ENCODE results near the gene GPALPP1.
"Not testable (repeated sequence)": the region's sequence is repeated elsewhere in the genome, so short reads cannot be mapped to it uniquely, and the experiment has no call there.

Gene GPALPP1, protein sequence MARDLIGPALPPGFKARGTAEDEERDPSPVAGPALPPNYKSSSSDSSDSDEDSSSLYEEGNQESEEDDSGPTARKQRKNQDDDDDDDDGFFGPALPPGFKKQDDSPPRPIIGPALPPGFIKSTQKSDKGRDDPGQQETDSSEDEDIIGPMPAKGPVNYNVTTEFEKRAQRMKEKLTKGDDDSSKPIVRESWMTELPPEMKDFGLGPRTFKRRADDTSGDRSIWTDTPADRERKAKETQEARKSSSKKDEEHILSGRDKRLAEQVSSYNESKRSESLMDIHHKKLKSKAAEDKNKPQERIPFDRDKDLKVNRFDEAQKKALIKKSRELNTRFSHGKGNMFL

DNA sequence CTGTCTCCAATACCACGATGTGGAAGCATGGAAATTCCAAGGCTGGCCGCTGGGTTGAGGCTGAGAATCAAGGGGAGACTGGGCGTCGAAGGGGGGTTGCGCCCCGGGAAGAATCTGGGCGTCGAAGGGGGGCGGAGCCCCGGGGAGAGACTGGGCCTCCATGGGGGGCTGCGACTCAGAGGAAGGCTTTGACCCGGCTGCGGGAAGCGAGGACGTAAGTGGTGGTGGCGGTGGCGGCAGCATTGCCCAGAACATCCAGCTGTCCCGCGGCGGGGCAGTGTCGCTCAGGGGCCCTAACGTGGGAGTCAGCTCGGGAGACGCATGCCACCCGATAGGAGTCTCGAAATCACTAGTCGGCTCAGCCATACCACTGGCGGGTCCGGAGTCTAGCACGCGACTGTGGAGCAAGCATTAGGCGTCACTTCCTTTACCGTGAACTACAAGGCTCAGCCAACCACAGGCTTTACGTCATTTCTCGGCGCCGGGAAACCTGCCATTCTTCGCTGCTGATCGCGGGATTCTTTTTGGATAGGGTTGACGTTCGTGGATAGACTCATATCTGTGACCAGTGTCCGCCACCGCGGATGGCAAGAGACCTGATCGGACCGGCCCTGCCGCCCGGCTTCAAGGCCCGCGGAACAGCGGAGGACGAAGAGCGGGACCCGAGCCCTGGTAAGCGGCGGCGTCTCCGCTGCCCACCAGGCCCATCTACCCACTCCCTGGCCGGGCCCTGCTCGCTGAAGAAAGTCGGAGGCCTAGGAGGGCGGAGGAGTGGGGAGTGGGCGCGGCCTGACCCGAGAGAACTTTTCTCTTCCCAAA, at the start of gene GPALPP1, which contains the start of gene NUFIP1:
TSS of gene GPALPP1 (plus strand) at position 468 of the 819 bp plus-strand sequence. CDS start at position 585, 117 bp downstream.
TSS of gene NUFIP1 (minus strand) at position 401 of the 819 bp plus-strand sequence. CDS start at position 366, 35 bp downstream.
- DNase-seq: peak; percentile 90 to 91

DNA sequence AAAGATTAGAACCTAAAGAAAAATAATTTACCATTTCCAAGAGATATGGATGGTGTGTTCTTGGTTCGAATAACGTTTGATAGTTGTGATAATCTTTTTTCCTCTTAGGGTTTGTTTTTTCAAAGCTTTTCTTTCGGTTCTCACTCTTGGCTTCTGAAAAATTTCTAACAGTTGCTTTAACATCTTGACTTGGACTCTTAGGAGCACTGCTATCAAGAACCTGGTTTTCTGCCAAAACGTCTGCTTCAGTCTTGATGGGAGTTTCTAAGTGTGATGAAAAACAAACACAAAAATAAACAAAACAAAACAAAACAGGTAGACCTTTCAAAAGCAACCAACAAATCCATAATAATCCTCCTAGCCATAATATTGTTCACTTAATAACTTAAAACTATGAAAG, 45.9 kb upstream of the GPALPP1 start:
- not testable (repeated sequence) for DNase-seq

DNA sequence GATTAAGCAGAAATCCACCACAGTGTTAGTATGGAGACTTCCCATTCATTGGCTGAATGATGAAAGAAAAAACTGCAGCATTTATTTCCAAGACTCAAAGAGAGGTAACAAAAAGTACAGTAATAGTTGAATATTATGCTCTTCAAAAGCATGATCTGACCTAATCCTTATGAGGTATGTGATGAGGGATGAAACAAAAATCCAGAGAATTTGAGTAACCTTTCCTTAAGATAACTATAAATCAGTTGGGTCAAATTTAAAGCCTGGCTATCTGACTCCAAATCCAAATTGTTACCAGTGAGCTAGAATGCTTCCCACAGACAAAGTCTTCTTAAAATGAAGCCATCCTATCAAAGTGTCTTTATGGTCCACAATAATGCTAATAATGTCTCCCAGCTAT, 38.2 kb upstream of the GPALPP1 start:
- DNase-seq: no peak

DNA sequence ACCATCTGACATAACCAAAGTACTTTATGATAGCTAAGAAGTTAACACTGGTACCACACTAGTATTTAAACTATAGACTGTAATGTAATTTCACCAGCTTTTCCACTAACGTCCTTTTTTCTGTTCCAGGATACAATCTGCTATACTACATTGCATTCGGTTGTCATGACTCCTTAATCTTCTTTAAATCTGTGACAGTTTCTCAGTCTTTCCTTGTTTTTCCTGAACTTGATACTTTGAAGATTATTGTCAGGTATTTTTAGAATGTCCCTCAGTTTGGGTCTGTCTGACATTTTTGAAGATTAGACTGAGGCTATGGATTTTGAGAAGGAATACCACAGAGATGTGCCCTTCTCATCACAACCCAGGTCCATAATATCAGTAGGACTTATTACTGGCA, 36.7 kb upstream of the GPALPP1 start:
- no peak for DNase-seq

DNA sequence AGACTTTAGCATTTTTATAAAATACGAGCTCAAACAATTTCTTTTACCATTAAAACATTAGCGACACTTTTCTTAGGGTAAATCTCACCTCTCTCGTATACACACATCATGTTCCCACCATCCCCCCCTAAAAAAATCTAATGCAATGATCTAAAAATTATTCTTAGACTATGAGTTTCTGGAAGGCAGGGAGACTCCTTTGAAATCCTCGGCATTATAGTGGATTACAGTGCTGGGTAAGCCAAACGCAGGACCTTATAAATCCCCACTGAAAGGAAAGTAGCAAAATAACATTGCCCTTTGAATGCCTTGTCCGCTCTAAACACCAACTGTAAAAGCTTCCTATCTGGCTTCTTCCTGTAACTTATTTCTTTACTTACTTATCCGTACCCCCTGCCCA, 35.1 kb upstream of the GPALPP1 start:
- DNase-seq: no peak

DNA sequence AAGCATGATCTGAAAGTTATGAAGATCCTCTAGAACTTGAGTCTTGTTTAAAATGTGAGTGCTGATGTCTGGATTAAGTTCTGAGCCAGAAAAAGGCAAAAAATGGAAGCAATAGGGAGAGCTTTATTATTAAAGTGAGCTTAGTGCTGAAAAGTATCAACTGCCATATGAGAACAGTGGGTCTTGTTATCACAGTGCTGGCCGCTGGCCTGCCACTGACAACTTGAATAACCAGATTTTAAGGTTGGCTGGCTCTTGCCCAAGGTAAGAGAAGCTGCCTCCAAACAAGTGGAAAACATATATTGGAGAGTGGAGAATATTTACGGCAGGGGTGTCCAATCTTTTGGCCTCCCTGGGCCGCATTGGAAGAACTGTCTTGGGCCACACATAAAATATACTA, 33.9 kb upstream of the GPALPP1 start:
- DNase-seq: no peak

DNA sequence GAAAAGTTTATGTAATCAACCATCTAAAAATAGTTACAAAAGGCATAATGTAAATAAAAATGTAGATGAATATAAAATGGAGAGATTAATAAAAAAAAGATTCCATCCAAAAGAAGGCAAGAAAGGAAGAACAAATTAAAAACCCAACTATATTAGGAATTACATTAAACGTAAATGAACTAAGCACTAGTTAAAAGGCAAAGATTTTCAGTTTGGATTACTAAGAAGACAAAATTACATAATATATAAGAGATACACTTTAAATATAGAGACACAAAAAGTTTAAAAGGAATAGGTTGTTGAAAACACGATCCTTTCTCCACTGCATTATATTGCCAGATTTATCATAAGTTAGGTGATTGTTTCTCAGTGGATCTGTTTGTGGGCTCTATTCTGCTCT, 27.3 kb upstream of the GPALPP1 start:
- no peak for DNase-seq

DNA sequence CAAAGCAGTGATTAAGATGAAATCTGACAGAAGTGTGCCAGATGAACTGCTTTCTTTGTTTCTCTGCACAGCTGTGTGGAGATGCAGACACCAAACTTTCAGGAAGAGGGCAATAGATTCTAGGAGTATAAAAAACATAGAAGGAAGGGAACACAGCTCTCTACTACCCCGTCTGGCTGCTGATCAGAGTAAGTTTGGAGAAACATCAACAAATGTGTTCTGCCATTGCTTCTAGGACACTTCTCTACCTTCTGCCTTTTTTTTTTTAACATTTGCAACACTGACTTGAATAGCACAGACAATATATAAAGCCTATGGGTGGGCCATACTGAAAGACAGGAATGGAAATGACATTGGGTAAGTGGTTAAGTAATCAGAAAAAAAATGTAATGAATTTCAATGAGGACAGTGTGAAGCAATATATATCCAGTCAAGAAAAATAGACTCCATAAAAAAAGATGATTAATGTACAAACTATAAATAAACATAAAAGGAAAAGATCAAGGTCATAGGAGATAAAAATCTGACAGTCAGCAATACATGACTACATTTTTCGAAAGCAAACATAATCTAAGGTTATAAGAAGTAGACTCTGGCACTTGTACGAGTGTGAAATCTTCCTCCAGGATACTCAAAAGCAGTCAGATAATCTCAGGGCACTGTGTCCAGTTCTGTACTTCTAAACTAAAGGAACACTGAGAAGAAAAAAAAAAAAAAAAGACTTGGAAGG, 21.5 kb upstream of the GPALPP1 start:
- no peak for DNase-seq

DNA sequence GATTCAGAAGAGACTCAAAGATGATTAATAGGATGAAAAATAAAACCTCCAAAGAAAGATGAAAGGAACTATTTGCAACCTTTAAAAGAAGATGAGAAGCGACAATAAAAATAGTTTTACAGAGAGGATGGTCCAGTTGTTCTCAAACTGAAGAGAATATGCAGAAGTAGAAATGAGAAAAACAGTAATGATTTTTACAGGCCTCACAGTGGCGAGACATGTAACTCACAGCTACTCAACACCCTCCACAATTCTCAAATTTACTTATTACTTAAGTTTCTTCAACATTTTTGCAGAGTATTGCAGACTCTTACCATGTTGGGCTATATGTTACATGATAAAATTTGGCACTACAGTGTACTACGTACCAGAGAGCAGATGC, 20.9 kb upstream of the GPALPP1 start:
- no peak for DNase-seq

DNA sequence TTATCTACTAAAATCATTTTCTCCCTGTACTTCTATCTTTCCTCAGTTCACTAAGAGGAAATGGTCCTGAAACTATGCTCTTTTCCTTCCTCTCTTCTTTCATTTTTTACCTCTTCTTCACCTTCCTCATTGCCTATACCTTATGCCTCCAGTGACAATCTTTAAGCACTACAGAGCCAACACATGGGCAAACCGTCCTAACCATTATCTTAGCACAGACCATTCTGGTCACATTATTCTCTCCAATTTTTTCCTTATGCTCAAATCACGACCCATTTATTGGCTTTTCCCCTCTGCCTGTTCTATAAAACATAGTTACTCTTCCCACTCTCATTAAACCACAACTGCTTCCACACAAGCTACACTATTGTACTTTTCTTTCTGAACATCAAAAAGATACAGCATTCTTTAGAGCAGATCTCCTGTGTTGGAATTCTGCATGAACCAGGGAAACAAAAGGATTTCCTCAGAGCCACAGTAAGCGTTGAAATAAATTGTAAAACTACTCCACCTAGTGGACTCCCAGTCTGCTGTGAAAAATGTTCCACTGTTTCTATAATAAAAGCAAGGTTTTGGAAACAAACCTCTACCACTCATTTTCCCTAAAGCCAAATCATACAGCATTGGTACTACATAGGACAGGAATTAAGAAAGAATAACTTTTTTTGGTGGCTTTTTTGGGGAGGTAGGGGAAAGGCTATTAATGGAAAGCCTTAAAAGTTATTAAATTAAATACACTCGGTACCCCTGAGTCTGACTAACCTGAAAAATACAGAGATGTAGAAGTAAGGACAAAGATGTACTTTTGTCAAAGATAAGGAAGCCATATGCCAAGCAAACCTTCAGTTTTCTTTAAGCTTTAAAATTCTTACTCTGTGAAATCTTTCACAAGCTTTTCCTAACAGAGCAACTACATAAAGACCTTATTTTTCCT, 19.5 kb upstream of the GPALPP1 start:
- DNase-seq: peak in 1 of 2 donors; percentile 37

DNA sequence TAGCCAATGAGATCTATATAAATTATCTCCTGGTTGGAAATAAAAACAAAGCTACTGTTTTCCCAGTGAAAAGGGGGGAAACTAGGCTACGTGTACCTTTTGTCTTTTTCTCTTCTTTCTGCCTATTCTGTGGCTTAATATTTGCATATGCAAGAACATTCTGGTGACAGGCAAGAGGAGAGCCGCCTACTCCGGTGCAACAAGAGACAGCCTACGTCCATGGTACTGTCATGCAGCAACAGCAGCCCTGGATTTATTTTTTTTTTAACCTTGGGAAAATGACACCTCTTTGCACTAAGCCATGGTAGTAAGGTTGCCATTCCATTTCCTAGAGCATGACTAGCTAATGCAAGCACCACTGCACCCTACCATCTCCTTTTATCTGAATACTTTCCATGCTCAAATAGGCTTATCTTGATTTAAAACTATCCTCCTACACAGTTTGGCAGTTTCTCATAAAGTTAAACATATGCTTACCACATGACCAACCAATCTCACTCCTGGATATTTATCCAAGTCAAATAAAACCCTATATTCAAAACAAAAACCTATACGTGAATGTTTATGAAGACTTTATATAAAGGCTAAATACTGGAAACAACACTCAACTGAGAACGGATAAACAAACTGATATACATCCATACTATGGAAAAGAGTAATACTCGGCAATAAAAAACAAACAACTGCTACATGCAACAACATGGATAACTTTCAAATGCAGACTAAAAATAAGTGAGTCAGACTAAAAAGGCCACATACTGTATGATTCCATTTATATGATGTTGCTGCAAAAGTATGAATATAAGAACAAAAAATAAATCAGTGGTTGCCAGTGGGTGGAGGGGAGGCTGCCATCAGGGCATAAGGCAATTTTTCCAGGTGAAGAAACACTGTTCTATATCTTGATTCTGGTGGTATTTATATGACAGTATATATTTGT, 17.4 kb upstream of the GPALPP1 start:
- no peak for DNase-seq

DNA sequence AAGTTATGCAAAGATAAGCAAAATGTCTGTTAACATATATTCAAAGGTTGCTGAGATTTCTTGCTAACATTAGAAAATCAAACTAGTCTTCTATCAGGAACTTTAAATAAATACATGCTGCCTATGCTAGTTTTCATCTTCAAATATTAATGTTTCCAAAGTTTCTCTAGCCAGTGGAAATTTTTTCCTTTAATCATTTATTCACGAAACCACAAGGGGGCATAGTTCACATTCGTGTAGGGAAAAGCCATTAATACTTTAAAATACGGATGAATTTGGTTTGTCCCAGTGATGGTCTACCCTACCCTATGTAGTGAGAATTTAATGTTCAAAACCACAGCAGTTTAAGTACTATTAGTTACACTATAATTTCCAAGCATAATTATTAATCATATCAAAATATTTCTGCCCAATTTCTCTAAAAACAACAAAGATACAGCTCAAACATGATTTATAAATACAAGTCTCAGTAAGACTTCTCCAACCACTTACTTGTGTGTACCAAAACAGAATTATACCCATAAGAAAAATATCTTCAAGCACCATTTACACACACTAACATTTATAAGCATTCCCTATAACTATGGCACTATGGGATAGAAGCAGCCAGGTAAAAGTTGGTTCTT, 16.3 kb upstream of the GPALPP1 start:
- peak in 1 of 2 donors; percentile 18 for DNase-seq

DNA sequence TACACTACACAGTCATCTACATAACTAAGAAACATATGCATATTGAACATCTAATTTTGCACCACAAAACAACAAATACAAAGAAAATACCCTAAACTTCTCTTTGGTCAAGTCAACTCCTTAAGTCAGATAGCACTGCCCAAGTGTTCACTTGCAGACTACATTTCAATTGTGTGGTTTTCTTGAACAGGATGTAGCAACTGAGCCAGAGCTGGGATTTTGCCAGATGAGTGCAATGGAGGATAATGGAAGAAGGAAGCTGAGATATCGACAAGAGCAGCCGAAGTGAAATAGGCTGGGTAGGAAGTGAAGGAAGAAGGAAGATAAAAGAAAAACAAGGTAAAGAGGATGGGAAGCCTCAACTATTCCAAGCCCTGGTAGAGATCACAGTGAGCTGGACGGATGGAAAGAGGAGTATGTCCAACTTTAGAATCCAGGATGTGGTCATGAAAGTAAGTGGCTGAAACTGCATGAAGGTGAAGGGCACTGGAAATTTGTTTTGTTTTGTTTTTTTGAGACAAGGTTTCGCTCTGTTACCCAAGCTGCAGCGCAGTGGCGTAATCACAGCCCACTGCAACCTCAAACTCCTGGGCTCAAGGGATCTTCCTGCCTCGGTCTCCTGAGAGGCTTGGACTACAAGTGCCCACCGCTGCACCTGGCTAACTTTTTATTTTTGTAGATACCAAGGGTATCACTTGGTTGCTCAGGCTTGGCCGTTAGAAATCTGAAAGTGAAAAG, 15.1 kb upstream of the GPALPP1 start:
- no peak for DNase-seq

DNA sequence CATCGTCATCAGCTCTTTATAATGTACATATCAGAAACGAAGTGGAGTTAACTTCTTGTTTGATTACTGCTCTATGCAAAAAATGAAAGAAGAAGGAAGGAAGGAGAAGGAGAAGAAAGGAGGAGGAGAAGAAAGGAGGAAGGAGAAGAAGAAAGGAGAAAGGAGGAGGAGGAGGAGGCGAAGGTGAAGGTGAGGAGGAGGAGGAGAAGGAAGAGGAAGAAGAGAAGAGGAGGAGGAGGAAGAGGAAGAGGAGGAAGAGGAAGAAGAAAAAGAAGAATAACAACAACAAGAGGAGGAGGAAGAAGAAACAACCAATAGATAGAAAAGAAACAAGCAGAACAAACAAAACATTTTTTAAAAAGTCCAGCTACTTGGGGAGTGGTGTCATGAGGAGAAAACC, 13.1 kb upstream of the GPALPP1 start:
- no peak for DNase-seq

DNA sequence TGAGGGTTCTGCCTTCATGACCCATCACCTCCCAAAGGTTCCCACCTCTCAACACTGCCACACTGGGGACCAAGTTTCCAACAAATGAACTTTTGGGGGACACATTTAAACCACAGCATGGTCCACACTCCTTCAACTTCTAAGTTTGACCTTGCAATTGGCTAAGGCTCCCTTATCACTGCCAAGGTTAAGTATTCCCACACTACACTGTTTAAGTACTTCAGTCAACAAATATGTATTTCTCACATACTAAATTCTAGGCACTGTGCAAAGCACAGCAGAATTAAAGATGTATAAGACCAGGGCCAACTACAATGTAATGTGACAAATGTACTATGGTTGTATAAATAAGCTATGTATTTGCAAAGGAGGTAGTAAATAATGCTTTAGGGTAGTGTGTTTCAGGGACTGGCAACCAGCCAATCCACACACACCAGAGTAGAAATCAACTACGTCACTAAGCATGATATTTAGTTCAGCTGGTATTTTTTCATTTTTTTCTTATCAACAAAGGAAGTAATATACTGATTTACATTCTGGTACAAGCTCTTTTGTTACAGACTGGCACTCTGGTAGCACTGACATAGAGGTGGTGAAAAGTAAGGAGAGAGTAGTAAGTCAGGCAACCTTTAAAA, 12.3 kb upstream of the GPALPP1 start:
- DNase-seq: no peak

DNA sequence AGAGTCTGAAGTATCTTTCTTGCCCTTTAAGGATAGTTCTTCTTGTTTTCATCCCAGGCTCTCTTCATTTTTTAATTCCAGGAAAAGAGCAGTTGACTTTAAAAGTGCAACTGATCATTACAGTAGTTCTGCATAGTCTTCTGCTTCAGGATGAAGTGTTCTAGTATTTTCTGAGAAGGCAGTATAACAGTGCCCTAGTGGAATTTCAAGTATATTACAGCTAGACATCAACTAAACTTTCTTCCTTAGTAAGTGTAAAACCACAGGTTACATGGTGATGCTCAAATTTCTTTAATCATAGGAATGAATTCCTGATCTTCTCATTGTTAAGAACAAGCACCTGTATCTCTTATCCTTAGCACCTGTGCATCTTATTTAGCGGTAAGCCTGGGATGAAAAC, 11.0 kb upstream of the GPALPP1 start:
- no peak for DNase-seq

DNA sequence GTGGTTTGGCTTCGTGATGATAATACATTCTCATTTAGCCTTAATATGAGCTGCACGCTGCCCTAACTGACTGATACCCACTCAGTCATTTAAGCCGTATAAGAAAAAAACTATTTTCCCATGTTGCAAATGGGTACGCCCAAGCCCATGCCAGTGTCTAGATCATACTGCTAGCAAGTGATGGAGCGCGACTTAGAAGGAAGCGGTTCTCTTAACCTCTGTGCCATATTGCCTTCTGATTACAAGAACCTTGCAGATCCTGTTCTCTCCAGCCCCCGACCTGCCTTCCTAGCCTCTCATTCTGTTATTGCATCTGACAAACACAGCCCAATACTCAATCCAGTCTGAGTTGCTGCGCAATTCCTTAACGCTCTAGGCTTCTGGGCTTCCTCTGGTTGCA, 603 bp downstream of the GPALPP1 start:
- no peak for DNase-seq

DNA sequence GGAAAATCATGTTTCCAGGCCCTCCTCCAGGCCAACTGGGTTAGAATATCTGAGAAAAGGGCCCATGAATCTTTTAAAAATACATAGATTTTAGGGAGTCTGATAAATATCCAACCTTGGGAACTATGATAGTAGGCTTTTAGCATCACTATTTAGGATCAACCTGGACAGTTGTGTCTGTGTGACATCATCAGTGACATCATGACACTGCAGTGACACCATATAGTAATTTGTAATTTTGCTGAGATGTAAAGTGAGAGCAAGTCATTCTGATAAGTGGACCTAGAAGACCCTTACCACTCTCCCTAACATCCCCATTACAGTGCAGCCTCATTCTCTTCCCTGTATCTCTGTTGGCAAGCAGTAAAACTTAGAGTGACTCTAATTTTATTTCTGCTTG, 14.1 kb downstream of the GPALPP1 start:
- no peak for DNase-seq

DNA sequence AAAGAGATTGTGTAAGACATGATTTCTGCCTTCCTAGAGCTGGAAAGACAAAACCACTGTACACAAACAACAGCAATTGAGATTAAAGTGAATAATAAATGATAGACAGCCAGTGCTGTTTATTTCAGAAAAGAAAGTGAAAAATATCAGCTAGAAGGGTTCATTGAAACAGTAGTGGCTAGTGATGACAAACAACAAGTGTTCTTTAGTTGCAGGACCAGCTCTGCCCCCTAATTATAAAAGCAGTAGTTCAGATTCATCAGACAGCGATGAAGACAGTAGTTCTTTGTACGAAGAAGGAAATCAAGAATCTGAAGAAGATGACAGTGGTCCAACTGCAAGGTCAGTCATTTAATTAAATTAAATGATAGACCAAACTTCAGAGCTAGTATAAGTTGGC, 14.8 kb downstream of the GPALPP1 start:
- DNase-seq: no peak

All from CD4-positive, alpha-beta T cell treated with Interleukin-1 beta for 1 hour (primary cell).